ENCODE measurements around the gene TMEM164. TPM values are rescaled to one million over a fixed set of nuclear protein-coding genes. Genes with fewer than 3 reads are reported as not detected.

Gene TMEM164
- polyA plus RNA-seq, 1 donor (not counting 4 experiments of a cell fraction or from before 2014, with no cell fraction given), result 15.3 TPM

DNA sequence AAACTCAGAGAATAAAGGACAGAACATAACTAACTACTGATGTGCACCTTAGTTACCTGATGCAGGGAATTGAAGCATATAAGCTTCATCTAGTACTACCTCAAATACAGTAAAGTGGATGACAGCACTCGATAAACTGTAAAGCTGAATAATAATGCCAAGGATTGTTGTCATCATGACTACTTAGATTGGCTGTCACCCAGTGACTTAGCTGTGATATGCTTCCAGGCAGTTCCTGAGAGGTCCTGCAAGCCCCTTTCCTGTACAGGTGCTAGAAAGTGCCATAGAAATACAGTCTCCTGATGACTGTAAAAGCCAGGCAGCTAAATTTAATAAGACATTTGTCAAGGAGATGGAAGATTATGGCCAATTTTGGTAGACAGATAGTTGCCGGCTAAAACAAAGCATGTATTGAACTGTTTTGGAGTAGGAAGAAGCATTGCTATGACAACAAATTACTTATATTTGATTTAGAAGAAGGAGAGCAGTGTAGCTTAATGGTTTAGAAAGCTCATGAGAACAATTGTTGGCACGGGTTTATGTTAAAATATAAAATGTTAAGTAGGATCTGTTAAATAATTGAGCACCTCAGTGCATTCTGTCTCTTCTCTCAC, 29.7 kb downstream of the TMEM164 start:
- Histone ChIP-seq H2AFZ (ENCODE audit: control insufficient read depth, low read length) (no peak overlapping the region), H3K36me3 (ENCODE audit: control insufficient read depth in 2 of 2, extremely low read depth in 1 of 2, insufficient read depth in 2 of 2, low read length in 2 of 2) (no peaks in the 10 kb centered on the region), H3K4me3 (ENCODE audit: control insufficient read depth in 2 of 3, extremely low read depth in 1 of 3, insufficient read depth in 2 of 3, low read depth in 1 of 3, low read length in 3 of 3) (no peak overlapping the region), H3K9me1 (ENCODE audit: control insufficient read depth, extremely low read depth, insufficient read depth, low read length) (no peaks in the 10 kb centered on the region), H4K20me1 (ENCODE audit: control insufficient read depth, extremely low read depth, insufficient read depth, low read length) (no peaks in the 10 kb centered on the region), H3K79me2 (ENCODE audit: control insufficient read depth, insufficient read depth, low read length) (peaks cover 2% of the 10 kb centered on the region), H3K9me3 (ENCODE audit: control insufficient read depth, low read depth, low read length) (no peaks in the 10 kb centered on the region), H3K27me3 (ENCODE audit: control insufficient read depth, extremely low read depth, insufficient read depth, low read length) (no peaks in the 10 kb centered on the region), H3K4me1 (ENCODE audit: control insufficient read depth, extremely low read depth, insufficient read depth, low read length) (peaks cover 4% of the 10 kb centered on the region), H3K9ac (ENCODE audit: control insufficient read depth, extremely low read depth, insufficient read depth, low read length) (no peak overlapping the region), H3K27ac (ENCODE audit: control insufficient read depth, insufficient read depth, low read length) (no peak overlapping the region), H3K4me2 (ENCODE audit: control insufficient read depth, extremely low read depth, insufficient read depth, low read depth, low read length) (no peak overlapping the region)
- no peak for FAIRE-seq
- TF ChIP-seq EZH2 (IDR thresholded peaks at IDR 0.05; ENCODE audit: low read length), result no peak
- TF ChIP-seq, protein P1, sequence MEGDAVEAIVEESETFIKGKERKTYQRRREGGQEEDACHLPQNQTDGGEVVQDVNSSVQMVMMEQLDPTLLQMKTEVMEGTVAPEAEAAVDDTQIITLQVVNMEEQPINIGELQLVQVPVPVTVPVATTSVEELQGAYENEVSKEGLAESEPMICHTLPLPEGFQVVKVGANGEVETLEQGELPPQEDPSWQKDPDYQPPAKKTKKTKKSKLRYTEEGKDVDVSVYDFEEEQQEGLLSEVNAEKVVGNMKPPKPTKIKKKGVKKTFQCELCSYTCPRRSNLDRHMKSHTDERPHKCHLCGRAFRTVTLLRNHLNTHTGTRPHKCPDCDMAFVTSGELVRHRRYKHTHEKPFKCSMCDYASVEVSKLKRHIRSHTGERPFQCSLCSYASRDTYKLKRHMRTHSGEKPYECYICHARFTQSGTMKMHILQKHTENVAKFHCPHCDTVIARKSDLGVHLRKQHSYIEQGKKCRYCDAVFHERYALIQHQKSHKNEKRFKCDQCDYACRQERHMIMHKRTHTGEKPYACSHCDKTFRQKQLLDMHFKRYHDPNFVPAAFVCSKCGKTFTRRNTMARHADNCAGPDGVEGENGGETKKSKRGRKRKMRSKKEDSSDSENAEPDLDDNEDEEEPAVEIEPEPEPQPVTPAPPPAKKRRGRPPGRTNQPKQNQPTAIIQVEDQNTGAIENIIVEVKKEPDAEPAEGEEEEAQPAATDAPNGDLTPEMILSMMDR (optimal IDR thresholded peaks at IDR 0.05 in 1 of 3, IDR thresholded peaks at IDR 0.05 in 1 of 3, conservative IDR thresholded peaks at IDR 0.05 in 1 of 3; ENCODE audit: extremely low read depth in 1 of 3, insufficient read depth in 2 of 3, low read length in 3 of 3), result no peak
- dilution Hi-C loops (cut with MboI; ENCODE audit: extremely low pct_ligation_motif_present, low sequenced_read_pairs), result no loop called here
- DNase-seq (ENCODE audit: low read depth, low spot score), result no peak

DNA sequence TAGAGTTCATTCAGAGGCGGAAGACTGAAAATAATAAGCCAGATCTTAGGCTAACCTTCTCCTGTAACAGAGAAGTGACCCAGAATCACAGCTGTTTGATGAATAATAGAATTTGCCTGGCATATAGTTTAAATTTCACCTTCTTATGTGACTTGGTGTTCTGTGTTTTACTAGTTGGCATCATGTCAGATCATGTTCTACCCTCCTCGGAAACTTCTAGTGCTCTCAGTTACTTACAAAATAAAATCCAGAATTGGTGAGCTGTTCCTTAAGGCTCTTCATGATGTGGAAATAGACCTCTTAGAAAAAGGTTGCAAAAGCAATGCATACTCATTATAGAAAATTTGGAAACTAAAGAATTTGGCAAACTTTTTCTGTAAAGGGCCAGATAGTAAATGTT, 31.1 kb downstream of the TMEM164 start:
- Histone ChIP-seq H3K4me1 (ENCODE audit: control insufficient read depth, extremely low read depth, insufficient read depth, low read length) (peaks cover 4% of the 10 kb centered on the region), H3K4me2 (ENCODE audit: control insufficient read depth, extremely low read depth, insufficient read depth, low read depth, low read length) (no peak overlapping the region), H4K20me1 (ENCODE audit: control insufficient read depth, extremely low read depth, insufficient read depth, low read length) (no peaks in the 10 kb centered on the region), H3K9ac (ENCODE audit: control insufficient read depth, extremely low read depth, insufficient read depth, low read length) (no peak overlapping the region), H3K9me3 (ENCODE audit: control insufficient read depth, low read depth, low read length) (no peaks in the 10 kb centered on the region), H3K4me3 (ENCODE audit: control insufficient read depth in 2 of 3, extremely low read depth in 1 of 3, insufficient read depth in 2 of 3, low read depth in 1 of 3, low read length in 3 of 3) (no peak overlapping the region), H2AFZ (ENCODE audit: control insufficient read depth, low read length) (no peak overlapping the region), H3K79me2 (ENCODE audit: control insufficient read depth, insufficient read depth, low read length) (peaks cover under 1% of the 10 kb centered on the region), H3K27ac (ENCODE audit: control insufficient read depth, insufficient read depth, low read length) (no peak overlapping the region), H3K27me3 (ENCODE audit: control insufficient read depth, extremely low read depth, insufficient read depth, low read length) (no peaks in the 10 kb centered on the region), H3K36me3 (ENCODE audit: control insufficient read depth in 2 of 2, extremely low read depth in 1 of 2, insufficient read depth in 2 of 2, low read length in 2 of 2) (no peaks in the 10 kb centered on the region), H3K9me1 (ENCODE audit: control insufficient read depth, extremely low read depth, insufficient read depth, low read length) (no peaks in the 10 kb centered on the region)
- no peak for TF ChIP-seq EZH2 (IDR thresholded peaks at IDR 0.05; ENCODE audit: low read length)
- TF ChIP-seq, protein P1 (optimal IDR thresholded peaks at IDR 0.05 in 1 of 3, IDR thresholded peaks at IDR 0.05 in 1 of 3, conservative IDR thresholded peaks at IDR 0.05 in 1 of 3; ENCODE audit: extremely low read depth in 1 of 3, insufficient read depth in 2 of 3, low read length in 3 of 3), result no peak
- DNase-seq (ENCODE audit: low read depth, low spot score) (no peak), FAIRE-seq (no peak)
- dilution Hi-C loops (cut with MboI; ENCODE audit: extremely low pct_ligation_motif_present, low sequenced_read_pairs), result no loop called here
